ENCODE measurements around the gene PI16. TPM values are rescaled to one million over a fixed set of nuclear protein-coding genes. Genes with fewer than 3 reads are reported as not detected.

The PI16 gene
- total and polyA plus RNA-seq, 2 experiments from 2014 or later = 0.50 TPM; not detected in 1

- TF ChIP-seq ZNF462 (CRISPR knock-in tag; IDR thresholded peaks at IDR 0.05) = no peak
- no peak for TF ChIP-seq REST (IDR thresholded peaks at IDR 0.05; ENCODE audit: unreplicated experiment)
- TF ChIP-seq JUNB (IDR thresholded peaks at IDR 0.05; ENCODE audit: unreplicated experiment) = no peak
- TF ChIP-seq POLR2AphosphoS5 (IDR thresholded peaks at IDR 0.05; ENCODE audit: low read depth) = no peak
- TF ChIP-seq ZNF331 (CRISPR knock-in tag; IDR thresholded peaks at IDR 0.05; ENCODE audit: low read depth) = no peak
- no peak for TF ChIP-seq ETS1 (IDR thresholded peaks at IDR 0.05)
- no peak for TF ChIP-seq NANOG (IDR thresholded peaks at IDR 0.05; ENCODE audit: borderline replicate concordance)
- TF ChIP-seq ZNF114 (CRISPR knock-in tag; IDR thresholded peaks at IDR 0.05) = no peak
Observed at GRCh38 chr6:36907781-36908180, 46.8 kb upstream of the PI16 start (continued).

Data from GM23338 (cell line).